Panc1 (cell line): ENCODE results near the gene PIGM. TPM values are rescaled to one million over a fixed set of nuclear protein-coding genes. Genes with fewer than 3 reads are reported as not detected.

Experiments used
- ATAC-seq: fragments of 200-7000 bp; cut with Tn5 transposase; 2 replicates; pipeline ENCODE4 v1.9.1; 2020; ENCODE audit warnings: mild to moderate bottlenecking, moderate library complexity
- Bru-seq: library from RNA; stranded (reverse); fragments of 400-500 nt; gene quantifications from one replicate; lab custom pipeline; 2021; lab: Mats Ljungman, UMichigan
- BruChase-seq, 2 experiments: library from RNA; stranded (reverse); fragments of 400-500 nt; gene quantifications; one replicate each; lab custom pipeline; 2021; lab: Mats Ljungman, UMichigan
- BruUV-seq: library from RNA; stranded (reverse); fragments of 400-500 nt; replicated peaks from 2 replicates; lab custom pipeline; 2021; lab: Mats Ljungman, UMichigan
- CTCF ChIA-PET: fragments of 300-600 bp; sonication (Branson Sonifier 250); formaldehyde crosslinking; loops from one replicate; lab custom pipeline; 2022; ENCODE audit warnings: antibody characterized with exemption; lab: Charles Lee
- POLR2A ChIA-PET: fragments of 300-600 bp; sonication (Branson Sonifier 250); formaldehyde crosslinking; loops from one replicate; lab custom pipeline; 2022; ENCODE audit warnings: antibody characterized with exemption; lab: Charles Lee
- DNase-seq: peaks from one replicate; pipeline ENCODE4 v3.0.0-alpha.2; 2010; ENCODE audit warnings: low read depth, low spot score
- H3K27ac ChIP-seq: 2 replicates; pipeline ENCODE4 v1.5.1; 2011; ENCODE audit warnings: mild to moderate bottlenecking, low read length, inconsistent platforms
- H3K27me3 ChIP-seq: fragments of 200-500 bp; sonication (Bioruptor generic); 2 replicates; pipeline ENCODE4 v1.6.0; 2014; ENCODE audit warnings: low read length, inconsistent platforms; ENCODE audit not compliant: control insufficient read depth, insufficient read depth
- H3K36me3 ChIP-seq: fragments of 200-500 bp; sonication (Bioruptor generic); 2 replicates; pipeline ENCODE4 v1.5.1; 2014; ENCODE audit warnings: inconsistent platforms, mild to moderate bottlenecking, low read length, moderate library complexity; ENCODE audit not compliant: control insufficient read depth, insufficient read depth
- H3K4me1 ChIP-seq: 2 replicates; pipeline ENCODE4 v1.5.1; 2011; ENCODE audit warnings: inconsistent platforms, mild to moderate bottlenecking, low read length, moderate library complexity; ENCODE audit not compliant: control insufficient read depth, insufficient read depth
- H3K4me3 ChIP-seq, 2 experiments: 2 replicates each; pipeline ENCODE4 v1.5.1; 2011 to 2012; ENCODE audit warnings: low read depth in 2 of 2, low read length in 2 of 2, mild to moderate bottlenecking in 2 of 2, inconsistent platforms in 1 of 2, moderate library complexity in 1 of 2
- H3K9me3 ChIP-seq: fragments of 200-500 bp; sonication (Bioruptor generic); 2 replicates; pipeline ENCODE4 v1.5.1; 2014; ENCODE audit warnings: low read depth, mild to moderate bottlenecking, inconsistent platforms, low read length, moderate library complexity; ENCODE audit not compliant: control insufficient read depth, insufficient read depth
- POLR2AphosphoS5 ChIP-seq: IDR thresholded peaks from 2 replicates; pipeline ENCODE4 v1.6.1; 2012; ENCODE audit warnings: mild to moderate bottlenecking, low read depth, low read length, moderate library complexity
- SIN3A ChIP-seq: IDR thresholded peaks from 2 replicates; pipeline ENCODE4 v1.6.1; 2012; ENCODE audit warnings: low read depth, mild to moderate bottlenecking, low read length, moderate library complexity, borderline replicate concordance; ENCODE audit not compliant: insufficient read depth
- TCF7L2 ChIP-seq: IDR thresholded peaks from 2 replicates; pipeline ENCODE4 v1.6.1; 2011; ENCODE audit warnings: mild to moderate bottlenecking, low read depth, low read length, inconsistent platforms
- in situ Hi-C: cut with HindIII; loops from 2 replicates; pipeline ENCODE4 v1.10.0; 2016; ENCODE audit warnings: low sequenced_read_pairs, low pct_unique_long_range_greater_than_20kb
- intact Hi-C: fragments of 100-400 bp; cut with micrococcal nuclease; formaldehyde crosslinking; loops from one replicate; pipeline ENCODE4 v1.10.0; 2022; ENCODE audit not compliant: unreplicated experiment
- long read RNA-seq: library from polyadenylated mRNA; unstranded; transcript quantifications from one replicate; pipeline ENCODE4 v2.0.0, GENCODE V29; 2021; ENCODE audit not compliant: unreplicated experiment
- polyA plus RNA-seq: library from polyadenylated mRNA; unstranded; fragments of >200 nt; gene quantifications from one replicate; pipeline ENCODE4 v1.2.1, GENCODE V29; 2012; ENCODE audit warnings: missing spikeins; ENCODE audit not compliant: insufficient read length
- total RNA-seq: library from RNA; stranded (reverse); gene quantifications from one replicate; pipeline ENCODE4 v1.2.1, GENCODE V29; 2021; ENCODE audit not compliant: unreplicated experiment
- TF ChIP-seq, protein P1 (sequence below): fragments of 450-650 bp; IDR thresholded peaks from 2 replicates; pipeline ENCODE4 v1.5.1; 2017; ENCODE audit warnings: mild to moderate bottlenecking
- TF ChIP-seq, protein P2 (sequence below), 2 experiments: IDR thresholded peaks; 2 replicates each; pipeline ENCODE4 v1.6.1; 2011 to 2012; ENCODE audit warnings: low read depth in 2 of 2, control low read depth in 1 of 2, low read length in 1 of 2, mild to moderate bottlenecking in 1 of 2, moderate library complexity in 1 of 2; ENCODE audit not compliant: insufficient read depth in 1 of 2

PIGM gene
- 4.4 TPM for total RNA-seq
- 2.5 TPM for polyA plus RNA-seq
- percentile 65 among the genes with signal in this experiment for Bru-seq, nascent RNA
- BruChase-seq, experiment 1, labeled RNA remaining after a 2-hour chase: percentile 78 among the genes with signal in this experiment
- BruChase-seq, experiment 2, labeled RNA remaining after a 6-hour chase: percentile 84 among the genes with signal in this experiment
- long read RNA-seq, full-length matches to known transcripts: 23 of 24 reads
- long read RNA-seq, partial matches to known transcripts: 0 of 24 reads
- long read RNA-seq, other reads (novel, unspliced or antisense): 1 of 24 reads

DNA sequence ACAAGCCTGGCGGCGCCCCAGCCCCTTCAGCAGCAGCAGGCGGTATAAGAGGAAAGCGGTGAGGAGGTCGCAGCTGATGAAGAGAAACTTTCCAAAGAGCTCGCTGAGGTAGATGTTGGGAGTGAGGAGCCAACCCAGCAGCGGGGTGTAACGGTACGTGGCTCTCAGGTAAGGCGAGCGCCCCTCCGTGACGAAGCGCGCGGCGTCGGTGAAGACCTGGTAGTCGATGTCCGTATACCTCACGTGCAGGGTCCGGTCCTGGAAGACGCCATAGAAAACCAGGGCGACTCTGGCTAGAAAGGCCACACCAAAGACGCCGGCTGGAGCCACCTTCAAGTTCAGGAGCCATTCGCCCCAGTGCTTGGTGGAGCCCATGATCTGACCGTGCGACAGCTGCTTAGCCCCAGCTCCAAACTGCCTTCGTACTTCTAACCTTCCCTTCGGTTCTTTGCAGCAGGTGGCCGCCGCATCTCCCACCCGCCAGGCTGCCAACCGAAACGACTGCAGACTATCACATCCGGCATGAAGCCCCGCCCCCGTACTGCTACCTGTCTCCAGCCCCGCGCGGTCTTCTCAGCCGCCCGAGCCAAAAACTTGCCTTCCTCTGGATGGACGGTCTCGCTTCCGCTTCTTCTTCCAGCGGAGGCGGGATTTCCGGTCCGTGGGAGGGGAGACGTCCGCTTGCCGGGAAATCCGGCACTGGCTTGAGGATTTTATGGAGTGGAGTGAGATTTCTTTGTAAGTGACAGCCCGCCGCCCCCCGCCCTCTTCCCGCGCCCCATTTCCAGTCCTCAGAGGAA lies at the start of gene PIGM:
PIGM (minus strand) TSS at position 626 of the 800 bp plus-strand sequence; CDS start at position 375, 251 bp downstream.
- ChIA-PET POLR2A (interaction anchor here (0.7 kb wide), 1 partner anchor 1351 kb away, joined by 4 read pairs; no protein-coding TSS in a partner anchor), CTCF (interaction anchor here (0.6 to 1.0 kb wide), 3 partner anchors 24 to 260 kb away, joined by 4 to 5 read pairs (median 4); no protein-coding TSS in a partner anchor)
- TF ChIP-seq POLR2AphosphoS5 (peak; percentile 70), SIN3A (peak; percentile 56; the same call in 1 of the 2 replicates), TCF7L2 (peak; percentile 62)
- TF ChIP-seq, protein P1, sequence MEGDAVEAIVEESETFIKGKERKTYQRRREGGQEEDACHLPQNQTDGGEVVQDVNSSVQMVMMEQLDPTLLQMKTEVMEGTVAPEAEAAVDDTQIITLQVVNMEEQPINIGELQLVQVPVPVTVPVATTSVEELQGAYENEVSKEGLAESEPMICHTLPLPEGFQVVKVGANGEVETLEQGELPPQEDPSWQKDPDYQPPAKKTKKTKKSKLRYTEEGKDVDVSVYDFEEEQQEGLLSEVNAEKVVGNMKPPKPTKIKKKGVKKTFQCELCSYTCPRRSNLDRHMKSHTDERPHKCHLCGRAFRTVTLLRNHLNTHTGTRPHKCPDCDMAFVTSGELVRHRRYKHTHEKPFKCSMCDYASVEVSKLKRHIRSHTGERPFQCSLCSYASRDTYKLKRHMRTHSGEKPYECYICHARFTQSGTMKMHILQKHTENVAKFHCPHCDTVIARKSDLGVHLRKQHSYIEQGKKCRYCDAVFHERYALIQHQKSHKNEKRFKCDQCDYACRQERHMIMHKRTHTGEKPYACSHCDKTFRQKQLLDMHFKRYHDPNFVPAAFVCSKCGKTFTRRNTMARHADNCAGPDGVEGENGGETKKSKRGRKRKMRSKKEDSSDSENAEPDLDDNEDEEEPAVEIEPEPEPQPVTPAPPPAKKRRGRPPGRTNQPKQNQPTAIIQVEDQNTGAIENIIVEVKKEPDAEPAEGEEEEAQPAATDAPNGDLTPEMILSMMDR: no peak
- TF ChIP-seq, protein P2, sequence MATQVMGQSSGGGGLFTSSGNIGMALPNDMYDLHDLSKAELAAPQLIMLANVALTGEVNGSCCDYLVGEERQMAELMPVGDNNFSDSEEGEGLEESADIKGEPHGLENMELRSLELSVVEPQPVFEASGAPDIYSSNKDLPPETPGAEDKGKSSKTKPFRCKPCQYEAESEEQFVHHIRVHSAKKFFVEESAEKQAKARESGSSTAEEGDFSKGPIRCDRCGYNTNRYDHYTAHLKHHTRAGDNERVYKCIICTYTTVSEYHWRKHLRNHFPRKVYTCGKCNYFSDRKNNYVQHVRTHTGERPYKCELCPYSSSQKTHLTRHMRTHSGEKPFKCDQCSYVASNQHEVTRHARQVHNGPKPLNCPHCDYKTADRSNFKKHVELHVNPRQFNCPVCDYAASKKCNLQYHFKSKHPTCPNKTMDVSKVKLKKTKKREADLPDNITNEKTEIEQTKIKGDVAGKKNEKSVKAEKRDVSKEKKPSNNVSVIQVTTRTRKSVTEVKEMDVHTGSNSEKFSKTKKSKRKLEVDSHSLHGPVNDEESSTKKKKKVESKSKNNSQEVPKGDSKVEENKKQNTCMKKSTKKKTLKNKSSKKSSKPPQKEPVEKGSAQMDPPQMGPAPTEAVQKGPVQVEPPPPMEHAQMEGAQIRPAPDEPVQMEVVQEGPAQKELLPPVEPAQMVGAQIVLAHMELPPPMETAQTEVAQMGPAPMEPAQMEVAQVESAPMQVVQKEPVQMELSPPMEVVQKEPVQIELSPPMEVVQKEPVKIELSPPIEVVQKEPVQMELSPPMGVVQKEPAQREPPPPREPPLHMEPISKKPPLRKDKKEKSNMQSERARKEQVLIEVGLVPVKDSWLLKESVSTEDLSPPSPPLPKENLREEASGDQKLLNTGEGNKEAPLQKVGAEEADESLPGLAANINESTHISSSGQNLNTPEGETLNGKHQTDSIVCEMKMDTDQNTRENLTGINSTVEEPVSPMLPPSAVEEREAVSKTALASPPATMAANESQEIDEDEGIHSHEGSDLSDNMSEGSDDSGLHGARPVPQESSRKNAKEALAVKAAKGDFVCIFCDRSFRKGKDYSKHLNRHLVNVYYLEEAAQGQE (IDR thresholded peaks at IDR 0.05; ENCODE audit: insufficient read depth in 1 of 2, low read depth in 2 of 2, low read length in 1 of 2): no peak
- H3K36me3 ChIP-seq: peaks cover 3% of the 10 kb centered on the region
- peak within 1 kb of the TSS; percentile 80 to 88 for H3K4me3 ChIP-seq
- BruUV-seq: TSS peak; percentile 76
- peaks cover 6% of the 10 kb centered on the region for H3K4me1 ChIP-seq
- no peaks in the 10 kb centered on the region for H3K9me3 ChIP-seq
- H3K27me3 ChIP-seq: peaks cover 22% of the 10 kb centered on the region
- DNase-seq: peak; percentile 33
- in situ Hi-C loops (no loop called here), intact Hi-C loops (no loop called here)
- peak; percentile 99 for ATAC-seq
- peak within 1 kb of the TSS; percentile 83 for H3K27ac ChIP-seq

DNA sequence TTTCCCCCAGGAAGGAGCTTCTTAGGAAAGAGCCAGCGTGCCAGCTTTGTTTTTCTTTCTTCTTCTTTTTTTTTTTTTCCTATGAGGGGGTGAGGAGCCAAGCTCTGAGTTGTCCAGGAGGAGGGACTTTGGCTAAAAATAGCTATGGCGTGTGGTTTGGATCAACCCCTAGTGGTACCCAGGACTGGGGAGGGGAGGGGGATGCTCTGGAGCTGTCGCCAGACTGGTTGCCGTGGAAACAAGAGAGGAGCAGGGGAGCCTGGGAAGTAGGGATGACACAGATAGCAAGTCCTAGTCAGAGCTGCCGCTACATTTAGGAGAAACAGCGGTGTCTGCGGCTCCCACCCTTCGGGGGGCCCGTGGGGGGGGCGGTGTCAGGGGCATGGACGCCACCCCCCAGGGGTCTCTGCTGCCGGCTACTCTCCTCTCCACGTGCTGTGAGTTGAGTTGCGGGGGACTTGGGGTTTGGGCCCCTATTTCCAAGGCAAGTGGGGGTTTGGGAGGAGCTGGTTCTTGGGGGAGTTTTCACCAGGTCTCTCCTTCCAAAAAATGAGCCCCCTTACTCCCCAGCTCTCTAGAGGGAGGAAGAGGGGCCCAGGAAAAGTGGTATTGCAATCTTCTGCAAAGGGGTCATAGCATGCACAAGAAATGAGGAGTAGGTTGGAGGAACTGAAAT lies 49.6 kb upstream of the PIGM start, which contains the start of gene KCNJ9:
KCNJ9 (plus strand) TSS at position 278 of the 676 bp plus-strand sequence. CDS start 2,493 bp downstream, outside the sequence.
- H3K27me3 ChIP-seq: peaks cover 33% of the 10 kb centered on the region
- H3K27ac ChIP-seq: no peak within 1 kb of the TSS
- TF ChIP-seq POLR2AphosphoS5 (no peak), TCF7L2 (no peak), SIN3A (no peak)
- TF ChIP-seq, protein P1: no peak
- TF ChIP-seq, protein P2 (IDR thresholded peaks at IDR 0.05; ENCODE audit: insufficient read depth in 1 of 2, low read depth in 2 of 2, low read length in 1 of 2): no peak
- ChIA-PET POLR2A (interaction anchor here (0.7 to 1.0 kb wide), 2 partner anchors 22 to 979 kb away, joined by 5 to 9 read pairs; no protein-coding TSS in a partner anchor), CTCF (interaction anchor here (0.5 to 1.5 kb wide), 6 partner anchors 9 to 726 kb away, joined by 3 to 6 read pairs (median 4); no protein-coding TSS in a partner anchor)
- H3K4me1 ChIP-seq: no peaks in the 10 kb centered on the region
- H3K36me3 ChIP-seq: no peaks in the 10 kb centered on the region
- H3K9me3 ChIP-seq: no peaks in the 10 kb centered on the region
- DNase-seq (no peak), ATAC-seq (no peak)
- no TSS peak for BruUV-seq
- intact Hi-C loops: no loop called here
- in situ Hi-C loops: no loop called here
- no peak within 1 kb of the TSS for H3K4me3 ChIP-seq
